ENCODE measurements around the gene MXRA8. TPM values are rescaled to one million over a fixed set of nuclear protein-coding genes. Genes with fewer than 3 reads are reported as not detected.

Gene MXRA8
- total RNA-seq, 1 donor from 2014 or later, result 0.16 TPM

- Mint-ChIP-seq H3K27me3 (no peaks in the 10 kb centered on the region), H3K27ac (no peak overlapping the region), H3K4me3 (no peak overlapping the region), H3K36me3 (ENCODE audit: low read depth) (peaks cover 3% of the 10 kb centered on the region), H3K4me1 (peaks cover 13% of the 10 kb centered on the region), H3K9me3 (no peaks in the 10 kb centered on the region)
- DNase-seq, result no peak
- TF ChIP-seq CTCF (IDR thresholded peaks at IDR 0.05), result no peak
- ATAC-seq (ENCODE audit: low read depth), result no peak
- CTCF ChIA-PET, result no interaction called here
- POLR2A ChIA-PET, result no interaction called here
- intact Hi-C loops (cut with micrococcal nuclease), result no loop called here
Observed at GRCh38 chr1:1345860-1346500, 12.4 kb downstream of the MXRA8 start.

DNA sequence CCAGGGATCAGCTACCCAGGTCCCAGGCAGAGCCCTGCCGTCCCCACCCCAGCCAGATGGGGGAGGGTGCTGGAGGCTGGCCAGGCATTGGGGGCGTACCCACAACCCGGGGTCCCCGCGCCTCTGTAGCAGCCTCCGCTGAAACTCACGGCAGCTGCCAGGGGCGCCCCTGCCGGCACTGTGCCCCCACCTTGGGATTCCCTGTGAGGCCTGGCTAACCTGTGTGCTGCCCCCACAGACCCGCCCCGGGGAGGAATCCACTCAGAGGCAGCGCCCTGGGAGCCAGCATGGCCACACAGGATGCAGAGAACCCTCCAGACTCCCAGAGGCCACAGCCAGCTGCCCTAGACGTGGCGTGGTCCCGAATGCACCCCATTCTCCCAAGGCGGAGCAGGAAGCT lies 13.0 kb downstream of the MXRA8 start:
- peaks cover 13% of the 10 kb centered on the region for H3K4me1 Mint-ChIP-seq
- H3K36me3 Mint-ChIP-seq (ENCODE audit: low read depth), result peaks cover 5% of the 10 kb centered on the region
- no peaks in the 10 kb centered on the region for H3K9me3 Mint-ChIP-seq
- no peak overlapping the region for H3K27ac Mint-ChIP-seq
- ChIA-PET CTCF (no interaction called here), POLR2A (no interaction called here)
- TF ChIP-seq CTCF (IDR thresholded peaks at IDR 0.05), result no peak
- DNase-seq (no peak), ATAC-seq (ENCODE audit: low read depth) (no peak)
- H3K27me3 Mint-ChIP-seq, result no peaks in the 10 kb centered on the region
- no peak overlapping the region for H3K4me3 Mint-ChIP-seq
- intact Hi-C loops (cut with micrococcal nuclease), result no loop called here

GRCh38 chr1:1344655-1345361 lies 13.5 kb downstream of the MXRA8 start:
- H3K27ac Mint-ChIP-seq, result no peak overlapping the region
- POLR2A ChIA-PET, result no interaction called here
- H3K36me3 Mint-ChIP-seq (ENCODE audit: low read depth), result peaks cover 9% of the 10 kb centered on the region
- H3K4me3 Mint-ChIP-seq, result no peak overlapping the region
- intact Hi-C loops (cut with micrococcal nuclease), result no loop called here
- no peak for TF ChIP-seq CTCF (IDR thresholded peaks at IDR 0.05)
- no peaks in the 10 kb centered on the region for H3K27me3 Mint-ChIP-seq
- CTCF ChIA-PET, result no interaction called here
- H3K4me1 Mint-ChIP-seq, result peaks cover 13% of the 10 kb centered on the region
- H3K9me3 Mint-ChIP-seq, result no peaks in the 10 kb centered on the region
- no peak for DNase-seq
- no peak for ATAC-seq (ENCODE audit: low read depth)

DNA sequence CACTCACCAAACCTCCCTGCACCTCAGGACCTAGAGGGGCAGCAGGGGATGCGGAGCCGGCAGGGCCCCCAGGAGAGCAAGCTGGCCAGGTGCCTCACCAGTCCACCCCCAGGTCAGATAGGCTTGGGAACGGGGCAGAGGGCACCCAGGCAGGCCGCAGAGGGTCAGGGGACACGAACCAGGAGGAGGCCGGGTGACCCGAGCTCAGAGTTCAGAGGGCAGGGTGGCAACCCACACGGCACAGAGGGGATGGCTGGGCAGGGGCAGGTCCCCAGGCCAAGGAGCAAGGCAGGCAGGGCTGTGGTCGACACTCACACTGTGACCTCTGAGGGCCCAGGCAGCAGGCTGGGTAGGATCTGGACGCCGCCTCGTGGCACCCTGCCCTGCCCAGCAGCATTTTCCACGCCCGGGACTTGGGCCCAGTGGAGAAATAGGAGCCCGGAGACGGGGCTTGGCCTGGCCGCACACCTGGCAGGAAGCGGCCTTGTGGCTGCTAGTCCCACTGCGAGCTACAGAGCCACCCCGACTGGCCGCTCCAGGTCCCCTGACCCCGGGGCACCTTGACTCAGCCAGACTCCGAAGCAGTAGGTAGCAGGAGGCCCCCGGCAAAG lies 14.4 kb downstream of the MXRA8 start:
- ChIA-PET POLR2A (no interaction called here), CTCF (no interaction called here)
- Mint-ChIP-seq H3K27me3 (no peaks in the 10 kb centered on the region), H3K27ac (no peak overlapping the region), H3K4me1 (peaks cover 13% of the 10 kb centered on the region), H3K36me3 (ENCODE audit: low read depth) (peaks cover 12% of the 10 kb centered on the region), H3K9me3 (no peaks in the 10 kb centered on the region), H3K4me3 (no peak overlapping the region)
- intact Hi-C loops (cut with micrococcal nuclease), result no loop called here
- no peak for DNase-seq
- no peak for ATAC-seq (ENCODE audit: low read depth)
- no peak for TF ChIP-seq CTCF (IDR thresholded peaks at IDR 0.05)

DNA sequence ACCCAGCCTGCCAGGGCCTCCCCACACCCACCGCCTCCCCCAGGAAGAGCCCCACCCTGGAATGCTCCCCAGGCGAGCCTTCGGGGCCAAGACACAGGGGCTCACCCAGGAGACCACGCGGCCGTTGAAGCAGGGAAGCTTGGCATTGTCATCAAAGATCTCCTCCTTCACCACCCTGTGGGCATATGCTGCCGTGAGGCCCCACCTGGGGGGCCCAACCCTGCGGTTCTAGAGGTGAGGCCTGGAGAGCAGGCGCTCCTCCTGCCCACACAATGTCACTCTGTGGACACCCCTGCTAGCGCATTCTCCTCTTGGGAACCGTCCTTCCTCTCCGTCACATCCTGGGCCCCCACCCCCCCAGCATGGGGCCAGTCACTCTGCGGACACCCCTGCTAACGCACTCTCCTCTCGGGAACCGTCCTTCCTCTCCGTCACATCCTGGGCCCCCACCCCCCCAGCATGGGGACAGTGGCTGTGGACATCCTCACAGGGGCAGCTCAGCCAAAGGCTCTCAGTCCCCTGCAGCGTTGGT lies 15.7 kb downstream of the MXRA8 start:
- intact Hi-C loops (cut with micrococcal nuclease), result no loop called here
- ChIA-PET POLR2A (no interaction called here), CTCF (no interaction called here)
- no peak for TF ChIP-seq CTCF (IDR thresholded peaks at IDR 0.05)
- H3K27ac Mint-ChIP-seq, result no peak overlapping the region
- peaks cover 7% of the 10 kb centered on the region for H3K4me1 Mint-ChIP-seq
- H3K36me3 Mint-ChIP-seq (ENCODE audit: low read depth), result peaks cover 15% of the 10 kb centered on the region
- DNase-seq (no peak), ATAC-seq (ENCODE audit: low read depth) (no peak)
- no peaks in the 10 kb centered on the region for H3K27me3 Mint-ChIP-seq
- H3K9me3 Mint-ChIP-seq, result no peaks in the 10 kb centered on the region
- H3K4me3 Mint-ChIP-seq, result no peak overlapping the region

Data from activated B cell treated with CpG ODN at 0.5 μM for 24 hours (primary cell).